MM.1S (cell line): ENCODE data around the gene LRRC32.

Experiments
- EZH2 ChIP-seq: fragments of 300-600 bp; sonication (generic); optimal IDR thresholded peaks from 2 replicates; pipeline ENCODE3; 2017; ENCODE audit warnings: low read depth, mild to moderate bottlenecking, antibody characterized with exemption, low read length, mixed read lengths
- EZH2phosphoT487 ChIP-seq: fragments of 300-600 bp; sonication (generic); IDR thresholded peaks from 2 replicates; pipeline ENCODE4 v1.6.1; 2018; ENCODE audit warnings: antibody characterized with exemption, low read length
- TF ChIP-seq, protein P1 (sequence below): fragments of 300-600 bp; sonication (generic); IDR thresholded peaks from 2 replicates; pipeline ENCODE4 v1.5.1; 2016; ENCODE audit warnings: antibody characterized with exemption, low read length, mixed read lengths

DNA sequence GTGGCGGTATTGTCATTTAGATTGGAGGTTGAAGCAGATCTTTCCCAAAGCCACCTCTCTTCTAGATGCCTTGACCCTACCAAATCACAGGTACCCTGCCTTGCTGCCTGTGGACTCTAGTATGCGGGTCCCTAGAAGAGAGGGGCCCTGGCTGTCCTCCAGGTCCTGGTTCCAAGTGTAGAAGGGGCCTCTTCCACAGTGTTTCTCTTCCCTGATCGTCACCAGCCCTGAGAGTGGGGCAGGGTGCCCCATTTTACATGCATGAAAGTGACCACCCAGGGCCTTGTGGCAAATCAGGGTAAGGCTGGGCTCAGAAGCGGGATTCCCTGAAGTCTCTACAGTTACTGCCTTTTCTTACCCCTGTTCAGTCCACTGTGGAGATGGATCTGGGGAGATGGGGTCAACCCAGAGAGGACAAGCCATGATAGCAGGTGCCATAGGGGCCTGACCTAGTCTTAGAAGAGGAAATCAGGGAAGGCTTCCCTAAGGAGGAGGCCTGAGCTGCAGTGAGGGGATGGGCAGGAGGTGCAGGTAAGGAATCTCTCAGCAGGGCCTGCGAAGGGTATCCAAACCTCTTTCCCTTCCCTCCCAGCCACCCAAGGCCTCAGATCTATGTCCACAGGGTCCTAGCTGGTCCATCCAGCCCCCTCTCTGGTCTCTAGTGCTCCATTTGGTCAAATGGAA, 1.2 kb upstream of the LRRC32 start:
- TF ChIP-seq, protein P1, sequence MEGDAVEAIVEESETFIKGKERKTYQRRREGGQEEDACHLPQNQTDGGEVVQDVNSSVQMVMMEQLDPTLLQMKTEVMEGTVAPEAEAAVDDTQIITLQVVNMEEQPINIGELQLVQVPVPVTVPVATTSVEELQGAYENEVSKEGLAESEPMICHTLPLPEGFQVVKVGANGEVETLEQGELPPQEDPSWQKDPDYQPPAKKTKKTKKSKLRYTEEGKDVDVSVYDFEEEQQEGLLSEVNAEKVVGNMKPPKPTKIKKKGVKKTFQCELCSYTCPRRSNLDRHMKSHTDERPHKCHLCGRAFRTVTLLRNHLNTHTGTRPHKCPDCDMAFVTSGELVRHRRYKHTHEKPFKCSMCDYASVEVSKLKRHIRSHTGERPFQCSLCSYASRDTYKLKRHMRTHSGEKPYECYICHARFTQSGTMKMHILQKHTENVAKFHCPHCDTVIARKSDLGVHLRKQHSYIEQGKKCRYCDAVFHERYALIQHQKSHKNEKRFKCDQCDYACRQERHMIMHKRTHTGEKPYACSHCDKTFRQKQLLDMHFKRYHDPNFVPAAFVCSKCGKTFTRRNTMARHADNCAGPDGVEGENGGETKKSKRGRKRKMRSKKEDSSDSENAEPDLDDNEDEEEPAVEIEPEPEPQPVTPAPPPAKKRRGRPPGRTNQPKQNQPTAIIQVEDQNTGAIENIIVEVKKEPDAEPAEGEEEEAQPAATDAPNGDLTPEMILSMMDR: no peak
- TF ChIP-seq EZH2phosphoT487 (no peak), EZH2 (no peak)
